ENCODE data around the gene BABAM2. TPM values are rescaled to one million over a fixed set of nuclear protein-coding genes. Genes with fewer than 3 reads are reported as not detected.

The BABAM2 gene
- total RNA-seq, 1 donor, result 42.0 TPM

DNA sequence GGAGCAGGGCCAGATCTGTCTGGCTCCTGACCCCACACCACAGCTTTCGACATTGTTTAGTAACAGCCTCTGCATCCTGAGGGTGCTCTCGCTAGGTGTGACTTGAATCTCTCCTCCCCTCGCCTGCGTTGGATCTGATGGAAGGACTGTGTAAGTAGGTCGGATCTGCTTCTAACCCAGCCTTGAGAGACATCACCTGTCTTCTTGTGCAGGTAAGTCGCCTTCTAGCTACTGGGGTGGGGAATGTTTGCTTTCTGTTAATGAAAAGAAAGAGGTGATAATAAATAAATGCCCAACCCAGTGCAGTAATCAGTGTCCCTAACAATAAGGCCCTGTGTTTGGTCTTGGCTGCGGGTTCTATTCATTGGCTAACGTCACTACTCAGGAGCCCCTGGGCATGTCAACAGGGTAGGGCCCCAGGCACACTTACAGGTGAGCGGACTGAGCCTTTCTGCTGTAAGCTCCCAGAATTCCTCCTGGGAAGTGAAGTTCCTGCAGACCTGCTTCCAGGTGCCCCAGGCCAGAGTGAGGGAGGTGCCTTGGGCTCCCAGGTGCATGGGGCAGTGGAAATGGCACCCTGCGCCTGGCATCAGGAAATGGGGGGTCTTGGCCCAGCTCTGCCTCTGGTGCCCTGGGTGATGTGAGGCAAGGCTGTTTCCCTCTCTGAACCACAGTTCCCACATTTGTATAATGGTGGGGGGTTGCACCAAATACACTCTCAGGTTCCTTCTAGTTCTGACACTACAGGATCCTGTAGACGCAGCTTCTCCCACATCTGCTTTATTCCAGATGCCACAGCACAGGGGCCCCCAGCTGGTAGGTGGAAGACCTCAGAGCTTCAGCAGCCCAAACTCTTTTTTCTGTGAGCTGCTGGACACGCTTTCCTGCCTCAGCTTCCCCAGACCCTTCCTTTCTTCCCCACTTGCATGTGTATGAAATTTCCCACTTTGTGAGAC, 491.0 kb downstream of the BABAM2 start:
- H3K4me3 ChIP-seq (ENCODE audit: insufficient read depth, low read length), result no peak overlapping the region
- no peaks in the 10 kb centered on the region for H3K4me1 ChIP-seq (ENCODE audit: insufficient read depth, low read length)
- no peak overlapping the region for H3K27ac ChIP-seq (ENCODE audit: low read depth, low read length)
- H3K9me3 ChIP-seq (ENCODE audit: low read depth, low read length), result no peaks in the 10 kb centered on the region
- H4K20me1 ChIP-seq (ENCODE audit: insufficient read depth, low read length), result no peaks in the 10 kb centered on the region
- DNase-seq (ENCODE audit: insufficient read length, low spot score, missing footprints), result no peak
- H2AFZ ChIP-seq (ENCODE audit: low read length), result no peak overlapping the region
- no peaks in the 10 kb centered on the region for H3K36me3 ChIP-seq (ENCODE audit: insufficient read depth, low read length)
- TF ChIP-seq CTCF (IDR thresholded peaks at IDR 0.05; ENCODE audit: extremely low read depth, low read depth, low read length), result no peak
- H3K27me3 ChIP-seq (ENCODE audit: insufficient read depth, low read length), result no peaks in the 10 kb centered on the region
- no peaks in the 10 kb centered on the region for H3K79me2 ChIP-seq (ENCODE audit: insufficient read depth, low read length)
- no peak overlapping the region for H3K4me2 ChIP-seq (ENCODE audit: insufficient read depth, low read length)

- Histone ChIP-seq H3K4me2 (ENCODE audit: insufficient read depth, low read length) (no peak overlapping the region), H3K4me3 (ENCODE audit: insufficient read depth, low read length) (no peak overlapping the region), H2AFZ (ENCODE audit: low read length) (no peak overlapping the region), H3K9me3 (ENCODE audit: low read depth, low read length) (no peaks in the 10 kb centered on the region), H3K27ac (ENCODE audit: low read depth, low read length) (no peak overlapping the region), H3K4me1 (ENCODE audit: insufficient read depth, low read length) (peaks cover 6% of the 10 kb centered on the region), H4K20me1 (ENCODE audit: insufficient read depth, low read length) (no peaks in the 10 kb centered on the region), H3K27me3 (ENCODE audit: insufficient read depth, low read length) (no peaks in the 10 kb centered on the region), H3K79me2 (ENCODE audit: insufficient read depth, low read length) (no peaks in the 10 kb centered on the region), H3K36me3 (ENCODE audit: insufficient read depth, low read length) (no peaks in the 10 kb centered on the region)
- DNase-seq (ENCODE audit: insufficient read length, low spot score, missing footprints), result no peak
- TF ChIP-seq CTCF (IDR thresholded peaks at IDR 0.05; ENCODE audit: extremely low read depth, low read depth, low read length), result no peak
These were observed 492.2 kb downstream of the BABAM2 start for GRCh38 chr2:28382755-28383154.

DNA sequence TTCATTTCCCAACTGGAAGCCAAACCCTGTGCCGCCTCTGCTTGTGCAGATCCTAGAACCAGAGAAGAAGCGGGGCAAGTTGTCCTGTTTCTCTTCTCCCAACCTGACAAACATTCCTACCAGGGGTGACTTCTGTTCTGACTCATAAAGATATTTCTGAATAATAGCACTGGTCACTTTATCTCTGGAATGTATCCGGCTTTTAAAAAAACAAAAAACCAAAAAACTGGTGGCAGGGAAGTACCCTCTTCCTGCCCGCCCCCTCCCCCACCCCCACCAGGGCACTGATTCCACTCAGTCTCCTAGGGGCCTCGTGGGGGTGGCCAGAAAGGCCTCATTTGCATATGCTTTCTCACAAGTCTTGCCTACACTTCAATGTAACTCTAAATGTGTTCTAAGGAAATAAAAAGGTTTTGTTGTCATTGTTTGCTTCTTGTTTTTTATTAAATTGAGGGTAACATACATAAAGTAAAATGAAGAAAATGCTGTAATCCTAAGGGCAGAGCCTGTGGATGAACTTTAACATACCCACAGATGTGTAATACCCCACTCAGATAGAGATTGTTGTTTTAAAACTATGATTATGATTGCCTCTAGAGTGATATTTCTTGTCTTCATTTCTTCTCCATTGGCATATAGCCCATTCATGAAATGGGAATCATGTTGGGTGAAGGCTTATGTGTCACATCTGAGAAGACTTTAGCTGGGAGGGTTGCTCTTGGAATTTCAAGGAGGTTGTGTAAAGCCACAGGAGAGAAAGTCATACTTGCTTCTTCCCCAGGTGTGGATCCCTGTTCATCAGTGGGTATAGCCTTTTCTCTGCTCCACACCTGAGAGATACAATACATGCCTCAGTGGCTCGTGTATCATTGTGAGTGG, 496.8 kb downstream of the BABAM2 start:
- H3K4me2 ChIP-seq (ENCODE audit: insufficient read depth, low read length), result peak overlapping the region; percentile 15
- peak overlapping the region; percentile 72 for H3K27ac ChIP-seq (ENCODE audit: low read depth, low read length)
- H3K79me2 ChIP-seq (ENCODE audit: insufficient read depth, low read length), result no peaks in the 10 kb centered on the region
- no peak for TF ChIP-seq CTCF (IDR thresholded peaks at IDR 0.05; ENCODE audit: extremely low read depth, low read depth, low read length)
- no peaks in the 10 kb centered on the region for H3K9me3 ChIP-seq (ENCODE audit: low read depth, low read length)
- no peak overlapping the region for H2AFZ ChIP-seq (ENCODE audit: low read length)
- H3K4me1 ChIP-seq (ENCODE audit: insufficient read depth, low read length), result peaks cover 29% of the 10 kb centered on the region
- H3K27me3 ChIP-seq (ENCODE audit: insufficient read depth, low read length), result no peaks in the 10 kb centered on the region
- H3K36me3 ChIP-seq (ENCODE audit: insufficient read depth, low read length), result no peaks in the 10 kb centered on the region
- DNase-seq (ENCODE audit: insufficient read length, low spot score, missing footprints), result peak; percentile 91
- no peaks in the 10 kb centered on the region for H4K20me1 ChIP-seq (ENCODE audit: insufficient read depth, low read length)
- no peak overlapping the region for H3K4me3 ChIP-seq (ENCODE audit: insufficient read depth, low read length)

Small RNA genes within 50 kb of the gene (small RNA-seq; reads per million reads assigned to genes)
- gene MIR4263 (not detected), gene RF02271 (not detected)

Other genes starting within 250 kb of the BABAM2 start
- gene SUPT7L, start 227.1 kb upstream of the BABAM2 start, total RNA-seq, result 44.2 and 50.3 TPM in 2 replicates
- 24.8 and 27.9 TPM in 2 replicates for gene SLC4A1AP, start 226.8 kb upstream of the BABAM2 start, total RNA-seq
- gene MRPL33, start 119.0 kb upstream of the BABAM2 start, total RNA-seq, result 63.1 and 105 TPM in 2 replicates
- gene RBKS, start 342 bp upstream of the BABAM2 start, total RNA-seq, result 1.1 and 2.1 TPM in 2 replicates

All from osteoblast (primary cell).